KMS-11 (cell line): ENCODE results near the gene BUB3.

ENCODE experiments used
- H2AFZ ChIP-seq: fragments of 200-600 bp; sonication (generic); 2 replicates; pipeline ENCODE4 v1.6.1; 2016; ENCODE audit warnings: antibody characterized with exemption, mixed run types, low read depth
- H3K27ac ChIP-seq: fragments of 200-600 bp; sonication (generic); 2 replicates; pipeline ENCODE4 v1.6.1; 2016; ENCODE audit warnings: mild to moderate bottlenecking, mixed run types
- H3K27me3 ChIP-seq: fragments of 200-600 bp; sonication (generic); 2 replicates; pipeline ENCODE4 v1.6.1; 2017; ENCODE audit warnings: mild to moderate bottlenecking, low read depth, mixed run types, moderate library complexity; ENCODE audit not compliant: insufficient read depth
- H3K36me3 ChIP-seq: fragments of 200-600 bp; sonication (generic); 2 replicates; pipeline ENCODE4 v1.6.1; 2017; ENCODE audit warnings: mild to moderate bottlenecking, mixed run types; ENCODE audit not compliant: insufficient read depth
- H3K4me1 ChIP-seq: fragments of 200-600 bp; sonication (generic); 2 replicates; pipeline ENCODE4 v1.6.1; 2016; ENCODE audit warnings: mild to moderate bottlenecking, low read depth, mixed run types; ENCODE audit not compliant: poor library complexity, severe bottlenecking
- H3K4me2 ChIP-seq: fragments of 200-600 bp; sonication (generic); 2 replicates; pipeline ENCODE4 v1.7.0; 2016; ENCODE audit warnings: mild to moderate bottlenecking, mixed run types
- H3K4me3 ChIP-seq: fragments of 200-600 bp; sonication (generic); IDR thresholded peaks from 2 replicates; pipeline ENCODE4 v1.6.1; 2017; ENCODE audit warnings: low read depth, low read length, mixed read lengths; ENCODE audit not compliant: insufficient read depth
- H3K79me2 ChIP-seq: fragments of 200-600 bp; sonication (generic); 2 replicates; pipeline ENCODE4 v1.6.1; 2016; ENCODE audit warnings: low read depth, mixed run types; ENCODE audit not compliant: insufficient read depth
- H3K9ac ChIP-seq: fragments of 200-600 bp; sonication (generic); 2 replicates; pipeline ENCODE4 v1.6.1; 2016; ENCODE audit warnings: mild to moderate bottlenecking, mixed run types
- H4K20me1 ChIP-seq: fragments of 200-600 bp; sonication (generic); 2 replicates; pipeline ENCODE4 v1.6.1; 2016; ENCODE audit warnings: mild to moderate bottlenecking, mixed run types; ENCODE audit not compliant: insufficient read depth
- CTCF ChIP-seq: fragments of 200-600 bp; sonication (generic); conservative IDR thresholded peaks from 2 replicates; pipeline ENCODE4 v1.6.1; 2017; ENCODE audit warnings: low read depth, mild to moderate bottlenecking, antibody characterized with exemption, low read length, moderate library complexity, mixed read lengths

Gene BUB3

GRCh38 chr10:123134343-123134914 lies 19.8 kb upstream of the BUB3 start:
- no peak for TF ChIP-seq CTCF
- no peak overlapping the region for H3K4me3 ChIP-seq
- no peaks in the 10 kb centered on the region for H3K36me3 ChIP-seq
- H4K20me1 ChIP-seq: no peaks in the 10 kb centered on the region
- no peaks in the 10 kb centered on the region for H3K4me1 ChIP-seq
- no peaks in the 10 kb centered on the region for H3K27me3 ChIP-seq
- no peak overlapping the region for H3K27ac ChIP-seq
- H3K9ac ChIP-seq: no peak overlapping the region
- H2AFZ ChIP-seq: no peak overlapping the region
- H3K79me2 ChIP-seq: no peaks in the 10 kb centered on the region
- H3K4me2 ChIP-seq: no peak overlapping the region

- no peak overlapping the region for H3K4me2 ChIP-seq
- H3K4me1 ChIP-seq: no peaks in the 10 kb centered on the region
- no peak overlapping the region for H3K4me3 ChIP-seq
These were observed 19.2 kb upstream of the BUB3 start for GRCh38 chr10:123134915-123135414.

GRCh38 chr10:123135415-123136141 lies 18.6 kb upstream of the BUB3 start, which contains the start of gene HMX3:
Gene HMX3, plus strand, starts transcription at chr10:123135970. Its CDS starts 81 bp downstream, at chr10:123136051.
- no peaks in the 10 kb centered on the region for H3K4me1 ChIP-seq
- no peak within 1 kb of the TSS for H3K27ac ChIP-seq
- H3K27me3 ChIP-seq: no peaks in the 10 kb centered on the region

More at GRCh38 chr10:123134915-123135414, 19.2 kb upstream of the BUB3 start:
- no peak for TF ChIP-seq CTCF
- Histone ChIP-seq H3K9ac (no peak overlapping the region), H3K27me3 (no peaks in the 10 kb centered on the region), H4K20me1 (no peaks in the 10 kb centered on the region), H3K27ac (no peak overlapping the region), H2AFZ (no peak overlapping the region), H3K79me2 (no peaks in the 10 kb centered on the region), H3K36me3 (no peaks in the 10 kb centered on the region)

GRCh38 chr10:123136221-123136805 lies 17.9 kb upstream of the BUB3 start:
- Histone ChIP-seq H3K27ac (no peak overlapping the region), H3K27me3 (no peaks in the 10 kb centered on the region), H3K4me3 (no peak overlapping the region), H3K4me1 (no peaks in the 10 kb centered on the region), H2AFZ (no peak overlapping the region), H3K4me2 (no peak overlapping the region), H3K36me3 (no peaks in the 10 kb centered on the region), H3K9ac (no peak overlapping the region), H3K79me2 (no peaks in the 10 kb centered on the region), H4K20me1 (no peaks in the 10 kb centered on the region)
- TF ChIP-seq CTCF: no peak

More at GRCh38 chr10:123135415-123136141, 18.6 kb upstream of the BUB3 start, which contains the start of gene HMX3:
- Histone ChIP-seq H3K4me3 (no peak within 1 kb of the TSS), H3K4me2 (no peak within 1 kb of the TSS), H3K36me3 (no peaks in the 10 kb centered on the region), H4K20me1 (no peaks in the 10 kb centered on the region), H3K79me2 (no peaks in the 10 kb centered on the region), H2AFZ (no peak within 1 kb of the TSS), H3K9ac (no peak within 1 kb of the TSS)
- TF ChIP-seq CTCF: no peak
